HK-2 (cell line): Measurements from ENCODE around the gene PDE6H.

Experiments
- DNase-seq: peaks from one replicate; pipeline ENCODE4 v3.0.0-alpha.2; 2018; ENCODE audit not compliant: unreplicated experiment

Gene PDE6H

GRCh38 chr12:14974633-14975032, 1.8 kb downstream of the PDE6H start:
- DNase-seq, result no peak

GRCh38 chr12:14975457-14975856, 2.6 kb downstream of the PDE6H start:
- DNase-seq, result no peak

- no peak for DNase-seq
Measured at GRCh38 chr12:14976658-14977057, 3.8 kb downstream of the PDE6H start.

GRCh38 chr12:14979468-14979867, 6.6 kb downstream of the PDE6H start:
- no peak for DNase-seq

- DNase-seq, result no peak
Measured at GRCh38 chr12:14981049-14981448, 8.2 kb downstream of the PDE6H start.

- no peak for DNase-seq
Measured at GRCh38 chr12:14982562-14982961, 9.7 kb downstream of the PDE6H start.

GRCh38 chr12:14982991-14983390, 10.1 kb downstream of the PDE6H start:
- no peak for DNase-seq

GRCh38 chr12:14984036-14984435, 11.2 kb downstream of the PDE6H start:
- no peak for DNase-seq

GRCh38 chr12:14984766-14985285, 12.0 kb downstream of the PDE6H start:
- no peak for DNase-seq

GRCh38 chr12:14986449-14986848, 13.6 kb downstream of the PDE6H start:
- no peak for DNase-seq

GRCh38 chr12:14988035-14988434, 15.2 kb downstream of the PDE6H start:
- no peak for DNase-seq

- no peak for DNase-seq
Measured at GRCh38 chr12:14989790-14990189, 16.9 kb downstream of the PDE6H start.

GRCh38 chr12:14991069-14991468, 18.2 kb downstream of the PDE6H start:
- no peak for DNase-seq

GRCh38 chr12:14992673-14993072, 19.8 kb downstream of the PDE6H start:
- no peak for DNase-seq

- DNase-seq, result no peak
Measured at GRCh38 chr12:14993117-14993516, 20.3 kb downstream of the PDE6H start.

- no peak for DNase-seq
Measured at GRCh38 chr12:14993537-14994266, 20.9 kb downstream of the PDE6H start.

GRCh38 chr12:14994610-14995009, 21.8 kb downstream of the PDE6H start:
- DNase-seq, result no peak

- DNase-seq, result no peak
Measured at GRCh38 chr12:14995583-14996425, 23.0 kb downstream of the PDE6H start.

GRCh38 chr12:14997998-14998397, 25.2 kb downstream of the PDE6H start:
- DNase-seq, result no peak

GRCh38 chr12:14999021-14999694, 26.3 kb downstream of the PDE6H start:
- no peak for DNase-seq

- no peak for DNase-seq
Measured at GRCh38 chr12:14999695-15000365, 27.0 kb downstream of the PDE6H start.

GRCh38 chr12:15000575-15000974, 27.7 kb downstream of the PDE6H start:
- no peak for DNase-seq
